NCI-H345 treated with DMSO at 0.1 percent for 48 hours (cell line): Measurements from ENCODE around the gene MRPL47.
A peak's percentile ranks its signal among the peaks of the same experiment; 100 is the strongest.

Experiments
- DNase-seq: peaks from one replicate; lab custom pipeline; 2025; ENCODE audit not compliant: unreplicated experiment; lab: John Stamatoyannopoulos, UW

The MRPL47 gene

GRCh38 chr3:179591313-179591712, 13.1 kb downstream of the MRPL47 start:
- DNase-seq, result no peak

GRCh38 chr3:179590669-179591068, 13.8 kb downstream of the MRPL47 start:
- no peak for DNase-seq

- DNase-seq, result no peak
Observed at GRCh38 chr3:179589143-179589542, 15.3 kb downstream of the MRPL47 start.

- no peak for DNase-seq
Observed at GRCh38 chr3:179580992-179581391, 23.4 kb downstream of the MRPL47 start.

- no peak for DNase-seq
Observed at GRCh38 chr3:179565496-179565895, 38.9 kb downstream of the MRPL47 start.

- peak; percentile 40 for DNase-seq
Observed at GRCh38 chr3:179563271-179563783, 41.1 kb downstream of the MRPL47 start.

GRCh38 chr3:179562591-179563270, 41.7 kb downstream of the MRPL47 start, which contains the start of gene ACTL6A:
Gene ACTL6A (plus strand): TSS chr3:179562926. CDS start chr3:179563093, 167 bp downstream.
- peak; percentile 99 for DNase-seq

GRCh38 chr3:179560791-179561190, 43.6 kb downstream of the MRPL47 start:
- no peak for DNase-seq

GRCh38 chr3:179558742-179559364, 45.6 kb downstream of the MRPL47 start:
- DNase-seq, result peak; percentile 66

- DNase-seq, result no peak
Observed at GRCh38 chr3:179551349-179552105, 52.9 kb downstream of the MRPL47 start.

- DNase-seq, result no peak
Observed at GRCh38 chr3:179546814-179547241, 57.6 kb downstream of the MRPL47 start.

GRCh38 chr3:179544981-179545645, 59.3 kb downstream of the MRPL47 start:
- DNase-seq, result no peak

GRCh38 chr3:179542375-179542774, 62.1 kb downstream of the MRPL47 start:
- DNase-seq, result no peak

GRCh38 chr3:179541596-179541995, 62.8 kb downstream of the MRPL47 start:
- DNase-seq, result no peak

GRCh38 chr3:179541094-179541493, 63.3 kb downstream of the MRPL47 start:
- DNase-seq, result no peak
